ENCODE data around the gene GGTA1.

GRCh38 chr9:121472446-121472845 is 27.2 kb downstream of the GGTA1 start:
- TF ChIP-seq, protein P1, sequence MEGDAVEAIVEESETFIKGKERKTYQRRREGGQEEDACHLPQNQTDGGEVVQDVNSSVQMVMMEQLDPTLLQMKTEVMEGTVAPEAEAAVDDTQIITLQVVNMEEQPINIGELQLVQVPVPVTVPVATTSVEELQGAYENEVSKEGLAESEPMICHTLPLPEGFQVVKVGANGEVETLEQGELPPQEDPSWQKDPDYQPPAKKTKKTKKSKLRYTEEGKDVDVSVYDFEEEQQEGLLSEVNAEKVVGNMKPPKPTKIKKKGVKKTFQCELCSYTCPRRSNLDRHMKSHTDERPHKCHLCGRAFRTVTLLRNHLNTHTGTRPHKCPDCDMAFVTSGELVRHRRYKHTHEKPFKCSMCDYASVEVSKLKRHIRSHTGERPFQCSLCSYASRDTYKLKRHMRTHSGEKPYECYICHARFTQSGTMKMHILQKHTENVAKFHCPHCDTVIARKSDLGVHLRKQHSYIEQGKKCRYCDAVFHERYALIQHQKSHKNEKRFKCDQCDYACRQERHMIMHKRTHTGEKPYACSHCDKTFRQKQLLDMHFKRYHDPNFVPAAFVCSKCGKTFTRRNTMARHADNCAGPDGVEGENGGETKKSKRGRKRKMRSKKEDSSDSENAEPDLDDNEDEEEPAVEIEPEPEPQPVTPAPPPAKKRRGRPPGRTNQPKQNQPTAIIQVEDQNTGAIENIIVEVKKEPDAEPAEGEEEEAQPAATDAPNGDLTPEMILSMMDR (IDR thresholded peaks at IDR 0.05) = no peak
- TF ChIP-seq POLR2A (IDR thresholded peaks at IDR 0.05) = no peak
- TF ChIP-seq EP300 (IDR thresholded peaks at IDR 0.05) = no peak
- TF ChIP-seq POLR2AphosphoS5 (IDR thresholded peaks at IDR 0.05) = no peak
